Activated T-cell treated with anti-CD3 and anti-CD28 coated beads, Interleukin-2, amount 50 U/mL, for 72 hours (primary cell): Measurements from ENCODE around the gene MYL11. TPM values are rescaled to one million over a fixed set of nuclear protein-coding genes. Genes with fewer than 3 reads are reported as not detected.
"Not testable (repeated sequence)": the region's sequence is repeated elsewhere in the genome, so short reads cannot be mapped to it uniquely, and the experiment has no call there.

Source experiments
- ATAC-seq, 2 donors: fragments of 150-1000 bp; cut with Tn5 transposase; replicated peaks in 1 of 2; 2 replicates each; pipeline ENCODE4 v1.10.0; 2021; ENCODE audit warnings: moderate library complexity in 2 of 2, mild to moderate bottlenecking in 1 of 2
- DNase-seq, 2 donors: peaks; one replicate each; pipeline ENCODE4 v3.0.0; 2021 to 2022; ENCODE audit warnings: mixed read lengths in 1 of 2
- H3K27ac Mint-ChIP-seq: one replicate; pipeline ENCODE4 v1.8.0; 2022; ENCODE audit warnings: mild to moderate bottlenecking, moderate library complexity, mixed read lengths
- H3K27me3 Mint-ChIP-seq: one replicate; pipeline ENCODE4 v1.8.0; 2022; ENCODE audit warnings: low read depth, mixed read lengths
- H3K36me3 Mint-ChIP-seq, 2 donors: one replicate each; pipeline ENCODE4 v1.8.0; 2022; ENCODE audit warnings: mixed read lengths in 2 of 2, mild to moderate bottlenecking in 1 of 2; ENCODE audit not compliant: insufficient read depth in 2 of 2
- H3K4me1 Mint-ChIP-seq: one replicate; pipeline ENCODE4 v1.8.0; 2022; ENCODE audit warnings: low read depth, mixed read lengths
- H3K4me3 Mint-ChIP-seq, 2 donors: one replicate each; pipeline ENCODE4 v1.8.0; 2022; ENCODE audit warnings: mild to moderate bottlenecking in 2 of 2, mixed read lengths in 2 of 2, moderate library complexity in 2 of 2
- H3K9me3 Mint-ChIP-seq, 2 donors: one replicate each; pipeline ENCODE4 v1.8.0; 2022; ENCODE audit warnings: mixed read lengths in 2 of 2
- total RNA-seq, 2 donors: library from RNA; stranded (reverse); gene quantifications; one replicate each; pipeline ENCODE4 v1.2.3, GENCODE V29; 2022

The MYL11 gene
- total RNA-seq, 2 donors from 2014 or later: 2.0 TPM; not detected in 1

DNA sequence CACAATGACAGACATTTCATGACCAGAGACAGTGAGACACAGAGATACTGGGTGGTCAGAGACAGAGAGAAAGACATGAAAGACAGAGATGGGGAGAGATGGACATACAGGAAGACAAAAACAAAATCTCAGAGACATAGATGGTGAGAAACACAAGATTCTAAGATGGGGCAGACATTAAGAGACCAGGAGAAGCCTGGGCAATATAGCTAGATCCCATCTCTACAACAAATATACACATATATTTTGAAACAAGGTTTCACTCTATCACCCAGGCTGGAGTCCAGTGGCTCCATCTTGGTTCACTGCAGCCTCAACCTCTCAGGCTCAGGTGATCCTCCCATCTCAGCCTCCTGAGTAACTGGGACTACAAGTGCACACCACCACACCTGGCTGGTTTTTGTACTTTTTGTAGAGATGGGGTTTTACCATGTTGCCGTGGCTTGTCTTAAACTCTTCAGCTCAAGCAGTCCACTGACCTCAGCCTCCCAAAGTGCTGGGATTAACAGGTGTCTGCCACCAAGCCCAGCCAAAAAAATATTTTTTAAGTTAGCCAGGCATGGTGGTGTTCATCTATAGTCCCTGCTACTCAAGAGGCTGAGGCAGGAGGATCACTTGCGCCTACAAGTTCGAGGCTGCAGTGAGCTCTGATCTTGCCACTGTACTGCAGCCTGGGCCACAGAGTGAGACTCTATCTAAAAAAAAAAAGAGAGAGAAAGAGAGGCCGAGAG lies 5.6 kb downstream of the MYL11 start:
- Mint-ChIP-seq H3K27me3 (no peaks in the 10 kb centered on the region), H3K9me3 (peaks cover 0 to 2% of the 10 kb centered on the region in 2 donors), H3K36me3 (peaks cover 9 to 13% of the 10 kb centered on the region in 2 donors), H3K4me3 (peak overlapping the region; percentile 92 to 99), H3K27ac (peak overlapping the region; percentile 93), H3K4me1 (peaks cover 65% of the 10 kb centered on the region)
- DNase-seq: no peak
- no peak for ATAC-seq

DNA sequence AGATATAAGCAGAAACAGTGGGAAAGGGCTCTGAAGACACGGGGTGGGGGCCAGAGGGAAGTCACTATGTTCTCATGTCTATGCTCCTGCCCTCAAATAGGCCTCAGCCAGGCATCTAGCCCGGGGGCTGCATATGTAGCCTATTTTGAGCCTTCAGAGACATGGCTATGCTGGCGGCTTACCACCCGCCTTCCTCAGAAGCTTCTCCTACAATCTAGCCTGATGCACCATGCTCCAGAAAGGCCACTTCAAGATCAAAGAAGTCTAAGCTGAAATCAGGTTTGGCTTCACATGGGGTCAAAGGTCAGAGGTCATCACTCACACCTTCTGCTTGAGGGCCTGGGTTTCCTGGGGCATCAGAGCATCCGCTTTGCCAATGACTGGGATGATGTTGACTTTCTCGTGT lies 6.2 kb downstream of the MYL11 start:
- H3K27me3 Mint-ChIP-seq: no peaks in the 10 kb centered on the region
- peak overlapping the region; percentile 85 to 92 for H3K4me3 Mint-ChIP-seq
- H3K9me3 Mint-ChIP-seq: peaks cover 0 to 2% of the 10 kb centered on the region in 2 donors
- peaks cover 65% of the 10 kb centered on the region for H3K4me1 Mint-ChIP-seq
- peaks cover 9 to 13% of the 10 kb centered on the region in 2 donors for H3K36me3 Mint-ChIP-seq
- no peak for DNase-seq
- no peak for ATAC-seq
- H3K27ac Mint-ChIP-seq: peak overlapping the region; percentile 93

DNA sequence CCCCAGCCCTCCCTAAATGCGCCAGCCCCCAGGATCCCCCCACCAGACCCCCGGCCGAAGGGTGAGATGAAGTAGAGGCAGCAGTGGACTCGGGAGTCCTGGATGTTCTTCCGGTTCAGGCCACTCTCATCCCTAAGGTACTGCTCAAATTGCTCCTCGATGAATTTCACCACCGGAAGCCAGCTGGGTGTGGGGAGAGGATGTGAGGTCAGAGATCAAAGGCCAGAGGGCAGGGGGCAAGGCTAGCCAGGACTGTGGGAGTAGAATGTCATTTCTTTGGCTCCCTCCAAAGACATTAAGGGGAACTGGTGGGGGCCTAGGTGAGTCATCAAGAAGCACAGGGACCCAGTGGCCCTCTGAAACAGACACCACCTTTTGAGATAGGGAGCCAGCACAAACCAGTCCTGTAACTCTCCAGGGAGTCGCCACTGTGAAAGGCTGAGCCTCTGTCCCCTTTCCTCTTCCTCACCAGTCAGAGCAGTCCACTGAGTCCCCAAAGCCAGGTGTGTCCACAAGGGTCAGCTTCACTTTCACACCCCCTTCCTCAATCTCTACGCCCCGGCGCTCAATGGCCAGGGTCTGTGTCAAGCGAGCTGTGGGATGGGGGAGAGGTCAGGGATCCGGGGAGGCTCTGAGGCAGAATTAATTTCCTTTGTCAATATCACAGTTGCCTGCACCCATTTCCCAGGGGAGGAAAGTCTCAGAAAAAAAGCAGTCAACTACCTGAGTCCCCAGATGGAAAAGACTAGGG lies 6.9 kb downstream of the MYL11 start:
- peaks cover 65% of the 10 kb centered on the region for H3K4me1 Mint-ChIP-seq
- peaks cover 0 to 2% of the 10 kb centered on the region in 2 donors for H3K9me3 Mint-ChIP-seq
- peak overlapping the region; percentile 93 for H3K27ac Mint-ChIP-seq
- peaks cover 9 to 13% of the 10 kb centered on the region in 2 donors for H3K36me3 Mint-ChIP-seq
- ATAC-seq (no peak), DNase-seq (peak; percentile 44 to 65)
- H3K27me3 Mint-ChIP-seq: no peaks in the 10 kb centered on the region
- H3K4me3 Mint-ChIP-seq: peak overlapping the region; percentile 85 to 92

- H3K27ac Mint-ChIP-seq: peak within 1 kb of the TSS; percentile 93
- ATAC-seq (peak; percentile 38 to 46), DNase-seq (peak; percentile 83 to 84)
- H3K4me3 Mint-ChIP-seq: peak within 1 kb of the TSS; percentile 85 to 92
- peaks cover 7 to 13% of the 10 kb centered on the region in 2 donors for H3K36me3 Mint-ChIP-seq
- peaks cover 0 to 2% of the 10 kb centered on the region in 2 donors for H3K9me3 Mint-ChIP-seq
- H3K4me1 Mint-ChIP-seq: peaks cover 61% of the 10 kb centered on the region
- H3K27me3 Mint-ChIP-seq: no peaks in the 10 kb centered on the region
These were observed 7.7 kb downstream of the MYL11 start, which contains the start of gene SEPTIN1 for GRCh38 chr16:30382111-30382881. TSS of gene SEPTIN1 (minus strand) at chr16:30382561. CDS start at chr16:30382542, 19 bp downstream.

DNA sequence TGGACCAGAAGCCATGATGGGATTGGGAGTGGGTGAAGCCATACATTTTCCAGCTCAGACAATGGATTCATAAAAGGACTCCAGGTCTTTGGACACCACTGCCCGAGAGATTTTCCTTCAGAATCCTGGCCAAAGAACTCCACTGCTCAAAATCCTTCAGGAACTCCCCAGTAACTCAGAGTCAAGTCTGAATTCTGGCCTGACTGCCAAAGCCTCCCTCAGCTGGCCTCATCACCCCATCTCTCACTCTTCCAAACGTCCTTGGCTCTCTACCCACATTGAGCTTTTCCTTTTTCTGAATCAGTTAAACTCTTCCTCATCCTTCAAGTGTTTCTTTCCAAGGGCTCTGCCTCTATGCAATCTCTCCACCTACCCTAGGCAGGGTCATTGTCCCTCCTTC lies 8.9 kb downstream of the MYL11 start:
- Mint-ChIP-seq H3K4me1 (peaks cover 51% of the 10 kb centered on the region), H3K27ac (peak overlapping the region; percentile 72), H3K4me3 (peak overlapping the region; percentile 85 to 92), H3K36me3 (peaks cover 4 to 10% of the 10 kb centered on the region in 2 donors), H3K9me3 (peaks cover 0 to 2% of the 10 kb centered on the region in 2 donors), H3K27me3 (no peaks in the 10 kb centered on the region)
- DNase-seq (no peak), ATAC-seq (no peak)

DNA sequence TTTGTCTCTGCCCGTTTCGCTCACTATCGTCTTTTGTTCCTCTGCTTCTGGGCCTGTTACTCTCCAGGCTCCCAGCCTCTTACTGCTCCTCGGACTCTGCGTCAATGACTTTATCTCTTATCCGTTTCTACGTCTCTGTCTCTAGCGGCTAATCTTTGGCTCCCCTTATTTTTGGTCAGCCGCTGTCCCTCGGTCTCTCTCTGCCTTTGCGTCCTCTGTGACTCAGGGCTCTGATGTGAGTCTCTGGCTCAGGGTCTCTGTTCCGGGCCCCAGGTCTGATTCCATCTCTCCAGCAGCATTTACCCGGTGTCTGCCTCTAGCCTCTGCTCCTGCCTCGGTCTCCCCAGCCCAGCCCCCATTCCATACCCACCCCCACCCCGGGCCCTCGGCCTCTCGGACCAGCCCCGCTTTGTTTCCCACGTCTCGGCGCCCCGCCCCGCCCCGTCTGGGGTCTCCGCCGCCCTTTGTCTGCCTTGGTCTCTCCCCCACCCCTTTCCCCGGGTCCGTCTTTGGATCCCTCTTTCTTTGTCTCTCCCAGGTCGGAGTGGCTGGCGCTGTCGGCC lies 20.1 kb downstream of the MYL11 start:
- Mint-ChIP-seq H3K27me3 (no peaks in the 10 kb centered on the region), H3K36me3 (peaks cover 2 to 3% of the 10 kb centered on the region in 2 donors), H3K27ac (peak overlapping the region; percentile 77), H3K9me3 (no peaks in the 10 kb centered on the region), H3K4me1 (peaks cover 40% of the 10 kb centered on the region), H3K4me3 (peak overlapping the region; percentile 89 to 91)
- ATAC-seq: peak in 1 of 2 donors; percentile 8
- no peak for DNase-seq

- DNase-seq (peak; percentile 72 to 79), ATAC-seq (peak; percentile 81 to 84)
- Mint-ChIP-seq H3K4me1 (peaks cover 47% of the 10 kb centered on the region), H3K27ac (peak within 1 kb of the TSS; percentile 77), H3K4me3 (peak within 1 kb of the TSS; percentile 89 to 91), H3K27me3 (no peaks in the 10 kb centered on the region), H3K9me3 (no peaks in the 10 kb centered on the region), H3K36me3 (peaks cover 2 to 3% of the 10 kb centered on the region in 2 donors)
These were observed 20.8 kb downstream of the MYL11 start, which contains the start of gene ZNF48 for GRCh38 chr16:30395155-30395991. TSS of gene ZNF48 (plus strand) at chr16:30395420. CDS start at chr16:30395795, 375 bp downstream.

DNA sequence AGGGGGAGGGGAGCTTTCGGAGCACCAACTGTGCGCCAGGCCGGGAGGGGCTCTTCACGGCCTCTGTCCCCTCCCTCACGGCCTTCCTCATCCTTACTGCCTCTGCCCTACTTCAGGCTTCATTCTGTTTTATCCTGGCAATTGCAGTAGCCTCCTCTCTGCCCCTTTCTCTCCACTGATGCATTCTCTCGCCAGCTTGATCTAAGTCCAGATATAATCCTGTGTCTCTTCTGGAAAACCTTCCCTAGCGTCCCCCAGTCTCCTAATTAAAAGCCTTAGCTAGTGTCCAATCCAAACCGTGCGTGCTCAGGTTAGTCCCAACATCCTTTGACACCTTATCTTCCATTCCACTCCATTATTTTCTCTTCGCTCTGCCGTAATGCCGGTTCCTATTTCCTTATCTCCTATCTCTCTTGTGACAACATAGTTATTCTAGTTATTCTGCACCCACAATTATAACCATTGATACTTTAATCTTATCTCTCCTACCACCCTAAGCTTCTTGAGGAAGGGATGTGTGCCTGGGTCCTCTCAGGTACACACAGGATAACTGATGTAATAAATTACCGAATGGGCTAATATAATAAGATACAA lies 21.5 kb downstream of the MYL11 start:
- peaks cover 2 to 3% of the 10 kb centered on the region in 2 donors for H3K36me3 Mint-ChIP-seq
- peaks cover 52% of the 10 kb centered on the region for H3K4me1 Mint-ChIP-seq
- H3K4me3 Mint-ChIP-seq: peak overlapping the region; percentile 83 to 88
- ATAC-seq: no peak
- no peaks in the 10 kb centered on the region for H3K9me3 Mint-ChIP-seq
- H3K27ac Mint-ChIP-seq: peak overlapping the region; percentile 48
- H3K27me3 Mint-ChIP-seq: no peaks in the 10 kb centered on the region
- no peak for DNase-seq

- H3K4me1 Mint-ChIP-seq: peaks cover 56% of the 10 kb centered on the region
These were observed 22.0 kb downstream of the MYL11 start for GRCh38 chr16:30396627-30397026.

GRCh38 chr16:30397056-30397455 lies 22.5 kb downstream of the MYL11 start:
- Mint-ChIP-seq H3K27ac (peak overlapping the region; percentile 4), H3K27me3 (no peaks in the 10 kb centered on the region), H3K9me3 (no peaks in the 10 kb centered on the region), H3K4me1 (peaks cover 59% of the 10 kb centered on the region), H3K36me3 (peaks cover 2 to 3% of the 10 kb centered on the region in 2 donors), H3K4me3 (peak overlapping the region; percentile 83 to 88)
- no peak for DNase-seq
- no peak for ATAC-seq

More at GRCh38 chr16:30396627-30397026, 22.0 kb downstream of the MYL11 start:
- not testable (repeated sequence) for H3K27me3 Mint-ChIP-seq, ATAC-seq, DNase-seq, H3K36me3 Mint-ChIP-seq, H3K9me3 Mint-ChIP-seq
- H3K27ac Mint-ChIP-seq: peak overlapping the region; percentile 4
- peak overlapping the region; percentile 83 to 88 for H3K4me3 Mint-ChIP-seq

- Mint-ChIP-seq H3K4me1 (peaks cover 59% of the 10 kb centered on the region), H3K36me3 (peaks cover 2 to 3% of the 10 kb centered on the region in 2 donors), H3K9me3 (no peaks in the 10 kb centered on the region), H3K27me3 (no peaks in the 10 kb centered on the region), H3K4me3 (no peak overlapping the region), H3K27ac (no peak overlapping the region)
- ATAC-seq (no peak), DNase-seq (no peak)
These were observed 23.4 kb downstream of the MYL11 start for GRCh38 chr16:30397776-30398660.
